ENCODE measurements around the gene KCNH8.

DNA sequence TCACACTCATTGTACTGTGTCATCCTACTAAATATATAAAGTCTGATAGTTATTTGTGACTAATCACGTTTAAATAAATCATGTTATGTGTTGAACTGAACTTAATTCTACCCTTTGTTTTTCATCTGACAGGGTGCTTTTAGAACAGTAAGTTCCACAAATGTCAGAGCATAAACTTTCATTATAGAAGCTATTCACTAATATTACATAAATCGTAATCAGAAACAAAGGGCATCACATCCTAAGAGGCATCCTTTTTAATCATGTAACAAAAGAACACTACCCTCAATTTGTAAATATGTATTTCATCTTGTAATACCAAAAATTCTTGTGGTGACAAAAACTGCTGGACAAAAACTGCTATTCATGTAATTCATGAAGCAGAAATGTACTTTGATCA lies 50.8 kb downstream of the KCNH8 start:
- TF ChIP-seq POLR2A (IDR thresholded peaks at IDR 0.05): no peak
- TF ChIP-seq, protein P1, sequence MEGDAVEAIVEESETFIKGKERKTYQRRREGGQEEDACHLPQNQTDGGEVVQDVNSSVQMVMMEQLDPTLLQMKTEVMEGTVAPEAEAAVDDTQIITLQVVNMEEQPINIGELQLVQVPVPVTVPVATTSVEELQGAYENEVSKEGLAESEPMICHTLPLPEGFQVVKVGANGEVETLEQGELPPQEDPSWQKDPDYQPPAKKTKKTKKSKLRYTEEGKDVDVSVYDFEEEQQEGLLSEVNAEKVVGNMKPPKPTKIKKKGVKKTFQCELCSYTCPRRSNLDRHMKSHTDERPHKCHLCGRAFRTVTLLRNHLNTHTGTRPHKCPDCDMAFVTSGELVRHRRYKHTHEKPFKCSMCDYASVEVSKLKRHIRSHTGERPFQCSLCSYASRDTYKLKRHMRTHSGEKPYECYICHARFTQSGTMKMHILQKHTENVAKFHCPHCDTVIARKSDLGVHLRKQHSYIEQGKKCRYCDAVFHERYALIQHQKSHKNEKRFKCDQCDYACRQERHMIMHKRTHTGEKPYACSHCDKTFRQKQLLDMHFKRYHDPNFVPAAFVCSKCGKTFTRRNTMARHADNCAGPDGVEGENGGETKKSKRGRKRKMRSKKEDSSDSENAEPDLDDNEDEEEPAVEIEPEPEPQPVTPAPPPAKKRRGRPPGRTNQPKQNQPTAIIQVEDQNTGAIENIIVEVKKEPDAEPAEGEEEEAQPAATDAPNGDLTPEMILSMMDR (IDR thresholded peaks at IDR 0.05): no peak
